GM21526 (cell line): ENCODE data around the gene MPZL2.

Experiments used
- ATAC-seq: cut with Tn5 transposase; IDR thresholded peaks from one replicate; pipeline ENCODE4 v1.9.1; 2021; ENCODE audit warnings: moderate library complexity; ENCODE audit not compliant: unreplicated experiment, low FRiP score

Gene MPZL2

DNA sequence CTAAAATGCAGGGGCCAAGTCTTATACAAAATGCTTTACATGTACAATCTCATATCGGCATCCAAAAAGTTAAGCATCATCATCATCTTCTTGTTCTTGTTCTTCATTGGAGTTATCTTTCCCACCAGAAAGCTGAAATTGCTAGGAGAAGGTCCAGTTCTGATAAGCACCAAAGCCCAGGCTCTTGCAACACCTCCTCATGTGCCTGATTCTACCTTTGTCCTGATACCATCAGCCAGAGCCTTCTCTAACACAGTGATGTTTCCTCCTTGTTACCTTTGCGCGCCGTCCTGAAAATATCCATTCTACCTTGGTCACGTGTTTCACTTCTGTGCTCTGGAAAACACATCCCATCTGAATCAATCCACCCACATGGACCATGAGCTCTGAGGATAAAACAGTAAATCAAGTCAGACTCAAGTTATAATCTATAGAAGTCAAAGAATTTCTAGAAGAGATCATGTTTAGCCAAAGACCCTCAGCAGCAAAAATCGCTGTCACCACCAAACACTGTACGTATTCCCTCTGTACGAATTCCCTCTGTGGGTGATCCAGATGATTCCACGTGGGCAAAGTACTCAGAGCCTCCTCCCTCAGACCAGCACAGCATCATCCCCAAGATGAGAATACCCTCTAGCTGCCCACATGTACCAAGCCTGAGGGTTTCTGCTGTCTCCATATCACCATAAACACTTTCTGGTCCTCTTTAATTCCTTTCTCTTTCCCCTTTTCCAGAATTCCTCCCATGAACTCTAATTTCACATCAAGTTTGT lies 58.3 kb downstream of the MPZL2 start:
- ATAC-seq: no peak
